ENCODE results near the gene DEFB124.

DEFB124 gene

DNA sequence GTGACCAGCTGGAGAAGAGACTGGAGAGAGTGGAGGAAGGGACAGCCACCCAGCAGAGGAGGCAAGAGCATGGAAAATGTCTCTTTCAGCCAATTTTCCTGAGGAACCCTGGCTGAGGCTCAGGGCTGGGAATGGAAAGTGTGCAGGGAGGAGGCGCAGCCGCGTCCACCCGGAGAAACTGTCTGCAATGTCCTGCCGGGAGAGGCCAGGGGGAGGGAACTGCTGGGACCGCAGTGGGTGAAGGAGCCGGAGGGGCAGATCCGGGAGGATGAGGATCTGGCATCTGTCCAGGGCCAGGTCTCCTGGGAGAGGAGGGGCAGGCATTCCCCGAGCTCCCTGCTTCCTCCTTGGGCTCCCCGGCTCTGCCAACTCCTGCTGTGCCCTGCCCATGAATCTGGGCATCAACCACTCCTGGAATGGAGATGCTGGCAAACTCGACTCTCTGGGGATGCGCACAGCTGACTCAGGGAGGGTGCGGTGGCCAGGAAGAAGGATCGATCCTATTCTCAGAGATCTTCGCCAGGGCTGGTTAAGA is 21.9 kb upstream of the DEFB124 start:
- TF ChIP-seq EZH2 (IDR thresholded peaks at IDR 0.05) (no peak), POLR2AphosphoS5 (IDR thresholded peaks at IDR 0.05; ENCODE audit: borderline replicate concordance, low read depth, low read length) (no peak)
- Histone ChIP-seq H3K27ac (no peak overlapping the region), H3K36me3 (ENCODE audit: insufficient read depth, low read length) (no peaks in the 10 kb centered on the region), H3K4me3 (no peak overlapping the region), H3K9ac (ENCODE audit: insufficient read length) (no peak overlapping the region), H3K9me3 (ENCODE audit: low read depth, low read length) (no peaks in the 10 kb centered on the region)
- no peak for DNase-seq (ENCODE audit: low read depth, low spot score)

DNA sequence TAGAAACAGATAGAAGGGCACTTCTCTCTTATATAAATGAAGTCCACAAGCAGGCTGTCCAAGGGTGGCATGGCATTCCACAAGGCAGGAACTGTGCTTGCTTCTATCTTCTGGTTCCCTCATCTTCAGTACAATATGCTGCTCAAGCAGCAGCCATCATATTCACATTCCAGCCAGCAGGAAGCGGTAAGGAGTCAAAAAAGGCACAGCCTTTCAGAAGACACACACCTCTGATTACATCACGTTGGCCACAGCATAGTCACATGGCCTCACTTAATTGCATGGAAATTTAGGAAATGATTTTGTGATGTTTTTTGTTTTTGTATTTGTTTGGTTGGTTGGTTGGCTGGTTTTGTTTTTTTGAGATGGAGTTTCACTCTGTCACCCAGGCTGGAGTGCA is 19.2 kb upstream of the DEFB124 start:
- H3K4me3 ChIP-seq: no peak overlapping the region
- TF ChIP-seq EZH2 (IDR thresholded peaks at IDR 0.05): no peak
- TF ChIP-seq POLR2AphosphoS5 (IDR thresholded peaks at IDR 0.05; ENCODE audit: borderline replicate concordance, low read depth, low read length): no peak
- no peak for TF ChIP-seq FOXP2 (optimal IDR thresholded peaks at IDR 0.05; ENCODE audit: control extremely low read depth, extremely low read length, insufficient read depth)
- no peak for DNase-seq (ENCODE audit: low read depth, low spot score)

DNA sequence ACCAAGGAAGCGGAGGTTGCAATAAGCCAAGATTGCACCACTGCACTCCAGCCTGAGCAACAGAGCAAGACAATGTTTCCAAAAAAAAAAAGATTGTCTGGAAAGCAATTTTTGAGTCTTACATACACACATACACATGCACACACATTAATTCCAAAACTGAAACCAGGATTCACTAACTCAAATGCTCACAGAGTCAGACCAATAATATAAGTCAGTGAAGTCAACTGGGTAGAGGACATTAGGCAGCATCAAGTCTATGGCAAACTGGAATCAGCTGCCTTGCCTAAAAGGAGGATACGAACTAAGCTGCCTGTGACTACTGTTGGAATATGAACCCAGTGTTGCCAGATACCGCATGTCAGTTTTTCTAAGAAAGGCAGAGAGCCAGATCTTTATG is 15.8 kb upstream of the DEFB124 start:
- no peak overlapping the region for H3K27ac ChIP-seq
- no peaks in the 10 kb centered on the region for H3K9me3 ChIP-seq (ENCODE audit: low read depth, low read length)
- TF ChIP-seq EZH2 (IDR thresholded peaks at IDR 0.05) (no peak), POLR2AphosphoS5 (IDR thresholded peaks at IDR 0.05; ENCODE audit: borderline replicate concordance, low read depth, low read length) (no peak), FOXP2 (optimal IDR thresholded peaks at IDR 0.05; ENCODE audit: control extremely low read depth, extremely low read length, insufficient read depth) (no peak)
- H3K36me3 ChIP-seq (ENCODE audit: insufficient read depth, low read length): no peaks in the 10 kb centered on the region
- no peak for DNase-seq (ENCODE audit: low read depth, low spot score)
- H3K4me3 ChIP-seq: no peak overlapping the region
- H3K9ac ChIP-seq (ENCODE audit: insufficient read length): no peak overlapping the region

More for the DNA sequence above, 19.2 kb upstream of the DEFB124 start:
- H3K9me3 ChIP-seq (ENCODE audit: low read depth, low read length): no peaks in the 10 kb centered on the region
- no peak overlapping the region for H3K27ac ChIP-seq
- no peaks in the 10 kb centered on the region for H3K36me3 ChIP-seq (ENCODE audit: insufficient read depth, low read length)
- no peak overlapping the region for H3K9ac ChIP-seq (ENCODE audit: insufficient read length)

DNA sequence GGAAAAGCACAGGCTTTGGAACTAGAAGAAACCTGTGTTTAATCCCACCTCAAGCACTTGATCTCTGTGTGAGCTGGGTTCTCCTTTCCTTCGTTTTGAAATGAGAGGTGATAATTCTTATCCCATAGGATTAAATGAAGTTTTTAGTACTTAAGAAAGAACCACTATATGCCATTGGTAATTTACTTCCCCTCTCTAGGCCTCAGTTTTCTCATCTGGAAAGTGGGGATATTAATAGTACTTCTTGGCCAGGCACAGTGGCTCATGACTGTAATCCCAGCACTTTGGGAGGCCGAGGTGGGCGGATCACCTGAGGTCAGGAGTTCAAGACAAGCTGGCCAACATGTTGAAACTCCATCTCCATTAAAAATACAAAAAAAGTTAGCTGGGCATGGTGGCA is 14.2 kb upstream of the DEFB124 start:
- Histone ChIP-seq H3K9me3 (ENCODE audit: low read depth, low read length) (no peaks in the 10 kb centered on the region), H3K4me3 (no peak overlapping the region), H3K9ac (ENCODE audit: insufficient read length) (no peak overlapping the region), H3K27ac (no peak overlapping the region), H3K36me3 (ENCODE audit: insufficient read depth, low read length) (no peaks in the 10 kb centered on the region)
- TF ChIP-seq EZH2 (IDR thresholded peaks at IDR 0.05): no peak
- no peak for TF ChIP-seq POLR2AphosphoS5 (IDR thresholded peaks at IDR 0.05; ENCODE audit: borderline replicate concordance, low read depth, low read length)
- no peak for TF ChIP-seq FOXP2 (optimal IDR thresholded peaks at IDR 0.05; ENCODE audit: control extremely low read depth, extremely low read length, insufficient read depth)
- DNase-seq (ENCODE audit: low read depth, low spot score): no peak

- Histone ChIP-seq H3K9ac (ENCODE audit: insufficient read length) (no peak overlapping the region), H3K4me3 (no peak overlapping the region), H3K27ac (no peak overlapping the region), H3K36me3 (ENCODE audit: insufficient read depth, low read length) (no peaks in the 10 kb centered on the region), H3K9me3 (ENCODE audit: low read depth, low read length) (no peaks in the 10 kb centered on the region)
- TF ChIP-seq EZH2 (IDR thresholded peaks at IDR 0.05) (no peak), FOXP2 (optimal IDR thresholded peaks at IDR 0.05; ENCODE audit: control extremely low read depth, extremely low read length, insufficient read depth) (no peak), POLR2AphosphoS5 (IDR thresholded peaks at IDR 0.05; ENCODE audit: borderline replicate concordance, low read depth, low read length) (no peak)
- DNase-seq (ENCODE audit: low read depth, low spot score): no peak
These were observed 13.2 kb upstream of the DEFB124 start for GRCh38 chr20:31488115-31488514.

- no peaks in the 10 kb centered on the region for H3K36me3 ChIP-seq (ENCODE audit: insufficient read depth, low read length)
- no peaks in the 10 kb centered on the region for H3K9me3 ChIP-seq (ENCODE audit: low read depth, low read length)
- no peak overlapping the region for H3K27ac ChIP-seq
- no peak overlapping the region for H3K9ac ChIP-seq (ENCODE audit: insufficient read length)
- TF ChIP-seq EZH2 (IDR thresholded peaks at IDR 0.05): no peak
- no peak overlapping the region for H3K4me3 ChIP-seq
- DNase-seq (ENCODE audit: low read depth, low spot score): no peak
These were observed 10.8 kb upstream of the DEFB124 start for GRCh38 chr20:31485450-31486339.

GRCh38 chr20:31484001-31484400 is 9.1 kb upstream of the DEFB124 start:
- no peak overlapping the region for H3K4me3 ChIP-seq
- H3K9ac ChIP-seq (ENCODE audit: insufficient read length): no peak overlapping the region
- no peak overlapping the region for H3K27ac ChIP-seq
- TF ChIP-seq FOXP2 (optimal IDR thresholded peaks at IDR 0.05; ENCODE audit: control extremely low read depth, extremely low read length, insufficient read depth) (no peak), EZH2 (IDR thresholded peaks at IDR 0.05) (no peak), POLR2AphosphoS5 (IDR thresholded peaks at IDR 0.05; ENCODE audit: borderline replicate concordance, low read depth, low read length) (no peak)
- no peak for DNase-seq (ENCODE audit: low read depth, low spot score)
- no peaks in the 10 kb centered on the region for H3K36me3 ChIP-seq (ENCODE audit: insufficient read depth, low read length)
- H3K9me3 ChIP-seq (ENCODE audit: low read depth, low read length): no peaks in the 10 kb centered on the region

GRCh38 chr20:31476643-31477215 is 1.8 kb upstream of the DEFB124 start:
- no peak overlapping the region for H3K27ac ChIP-seq
- no peaks in the 10 kb centered on the region for H3K9me3 ChIP-seq (ENCODE audit: low read depth, low read length)
- H3K9ac ChIP-seq (ENCODE audit: insufficient read length): no peak overlapping the region
- H3K36me3 ChIP-seq (ENCODE audit: insufficient read depth, low read length): no peaks in the 10 kb centered on the region
- no peak for TF ChIP-seq EZH2 (IDR thresholded peaks at IDR 0.05)
- no peak for TF ChIP-seq FOXP2 (optimal IDR thresholded peaks at IDR 0.05; ENCODE audit: control extremely low read depth, extremely low read length, insufficient read depth)
- no peak for TF ChIP-seq POLR2AphosphoS5 (IDR thresholded peaks at IDR 0.05; ENCODE audit: borderline replicate concordance, low read depth, low read length)
- H3K4me3 ChIP-seq: no peak overlapping the region
- DNase-seq (ENCODE audit: low read depth, low spot score): no peak
